22Rv1 (cell line): ENCODE results near the gene IGHMBP2.

ENCODE experiments used
- H3K27ac ChIP-seq: fragments of 450-650 bp; 2 replicates; pipeline ENCODE4 v1.5.1; 2017
- CTCF ChIP-seq: fragments of 450-650 bp; IDR thresholded peaks from 2 replicates; pipeline ENCODE4 v1.5.1; 2017; ENCODE audit warnings: mild to moderate bottlenecking
- ZFX ChIP-seq: fragments of 450-650 bp; IDR thresholded peaks from 2 replicates; pipeline ENCODE4 v1.6.1; 2017; ENCODE audit warnings: antibody characterized with exemption, borderline replicate concordance

Gene IGHMBP2

DNA sequence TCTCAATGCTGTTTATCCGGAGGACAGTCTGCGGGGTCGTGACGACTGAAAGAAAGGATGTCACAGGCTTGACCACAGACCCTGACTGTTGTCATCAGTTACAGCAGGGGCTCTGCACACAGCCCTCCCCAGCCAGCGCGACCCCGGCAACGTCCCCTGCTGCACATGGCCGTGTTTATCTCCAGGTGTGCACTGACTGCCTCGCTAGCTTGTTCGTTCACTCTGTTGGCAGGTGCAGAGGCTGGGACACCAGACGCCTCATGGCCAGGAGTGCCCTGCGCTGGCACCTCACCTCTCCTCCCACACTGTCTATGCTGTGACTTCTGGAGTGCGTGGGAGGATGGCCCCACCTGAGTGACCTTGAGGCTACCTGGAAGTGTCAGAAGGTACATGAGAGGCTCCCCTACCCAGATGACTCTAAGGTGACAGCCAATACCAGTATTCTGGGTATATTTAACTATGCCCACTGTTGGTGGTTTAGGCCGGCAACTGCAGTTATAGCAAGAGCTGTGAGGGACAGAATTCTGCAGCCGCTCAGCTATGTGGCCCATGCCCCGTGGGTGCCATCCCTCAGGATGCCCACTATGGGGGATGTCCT lies 12.2 kb upstream of the IGHMBP2 start:
- TF ChIP-seq CTCF (no peak), ZFX (no peak)
- no peak overlapping the region for H3K27ac ChIP-seq

GRCh38 chr11:68892576-68892975 lies 11.1 kb upstream of the IGHMBP2 start:
- TF ChIP-seq ZFX = no peak
- TF ChIP-seq CTCF = no peak
- H3K27ac ChIP-seq = no peak overlapping the region

- no peak overlapping the region for H3K27ac ChIP-seq
- no peak for TF ChIP-seq CTCF
Observed at GRCh38 chr11:68893282-68893681, 10.4 kb upstream of the IGHMBP2 start.

DNA sequence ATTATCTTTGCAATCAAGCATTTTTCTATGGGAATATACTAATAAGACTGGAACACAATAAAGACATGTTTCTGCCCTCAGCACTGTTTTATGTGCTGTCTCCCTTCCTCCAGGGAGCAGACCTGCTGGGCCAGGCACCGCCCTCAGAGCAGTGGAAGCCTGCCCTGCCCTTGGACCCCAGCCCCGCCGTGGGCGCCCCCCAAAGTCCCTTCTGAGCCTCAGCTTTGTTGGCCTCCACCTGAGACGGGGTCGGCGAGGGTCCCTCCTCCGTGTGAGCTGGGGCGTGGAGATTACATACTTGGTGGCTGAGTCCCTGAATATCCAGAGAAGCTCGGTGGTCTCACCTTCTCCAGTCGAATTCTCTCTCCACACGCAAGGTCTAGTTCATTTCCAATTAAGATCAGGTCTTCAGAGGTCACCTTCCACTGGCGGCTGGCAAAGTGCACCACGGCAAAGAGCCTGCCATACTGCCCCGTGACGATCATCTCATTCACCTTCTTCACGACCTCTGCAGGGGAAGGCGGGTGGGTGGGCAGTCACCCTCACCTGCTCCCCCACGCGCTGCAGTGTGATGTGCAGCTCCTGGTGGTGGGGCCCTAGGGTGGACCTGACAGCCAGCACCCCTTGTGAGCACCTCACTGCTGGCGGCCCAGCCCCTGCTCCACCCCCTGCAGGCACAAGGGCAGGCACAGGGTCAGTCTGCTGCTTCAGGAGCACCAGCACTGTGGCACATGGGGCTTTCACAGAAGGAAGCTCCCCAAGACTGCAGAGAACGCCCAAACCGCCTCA lies 7.3 kb upstream of the IGHMBP2 start:
- no peak for TF ChIP-seq ZFX
- no peak for TF ChIP-seq CTCF
- H3K27ac ChIP-seq = no peak overlapping the region

- TF ChIP-seq ZFX = no peak
- no peak for TF ChIP-seq CTCF
- H3K27ac ChIP-seq = no peak overlapping the region
Observed at GRCh38 chr11:68897441-68897840, 6.2 kb upstream of the IGHMBP2 start.

DNA sequence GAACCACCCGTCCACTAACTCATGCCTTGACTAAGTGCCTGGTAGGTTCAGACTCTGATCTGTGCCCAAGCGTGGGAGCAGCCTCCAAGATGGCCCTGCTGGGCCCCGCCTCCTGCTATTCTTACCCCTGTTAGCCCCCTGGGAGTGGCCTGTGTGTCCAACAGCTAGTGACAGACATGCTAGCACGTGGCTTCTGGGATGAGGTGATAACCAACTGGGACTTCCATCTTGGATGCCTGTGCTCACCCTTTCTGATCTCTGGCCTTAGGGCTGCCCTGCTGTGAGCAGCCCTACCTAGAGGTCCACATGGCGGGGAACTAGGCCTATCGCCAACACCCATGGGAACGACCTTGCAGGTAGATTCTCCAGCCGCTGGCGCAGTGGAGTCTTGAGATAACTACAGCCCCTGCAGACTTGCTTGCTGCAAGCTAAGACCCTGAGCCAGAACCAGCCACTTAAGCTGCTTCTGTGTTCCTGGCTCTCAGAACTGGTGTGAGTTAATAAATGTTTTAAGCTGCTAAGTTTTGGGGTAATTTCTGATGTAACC lies 2.8 kb upstream of the IGHMBP2 start:
- TF ChIP-seq CTCF (no peak), ZFX (no peak)

DNA sequence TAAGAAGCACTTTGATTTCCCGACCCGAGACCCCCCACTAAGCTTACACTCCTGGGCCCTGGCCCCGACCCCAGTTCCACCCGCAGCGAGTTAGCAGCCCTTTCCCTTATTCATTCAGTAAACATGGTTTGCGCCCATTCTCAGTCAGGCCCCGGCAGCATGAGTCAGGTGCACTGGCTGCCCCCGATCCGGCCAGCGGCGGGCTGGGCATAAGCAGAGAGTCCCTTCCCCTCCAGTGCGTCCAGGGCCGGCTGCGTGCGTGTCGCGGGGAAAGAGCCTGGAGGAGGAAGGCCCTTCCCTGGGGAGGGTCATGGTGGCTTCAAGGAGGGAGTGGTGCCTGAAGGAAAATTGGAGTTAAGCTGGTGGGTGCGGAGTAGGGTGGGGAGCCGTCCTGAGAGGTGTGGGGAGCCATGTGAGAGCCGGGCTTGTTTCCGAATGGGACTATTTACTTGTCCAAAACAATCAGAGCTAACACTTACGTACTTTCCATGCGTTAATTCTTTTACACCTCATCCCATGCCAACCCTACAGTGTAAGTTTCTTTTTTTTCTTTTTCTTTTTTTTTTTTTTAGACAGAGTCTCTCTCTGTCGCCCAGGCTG lies 657 bp downstream of the IGHMBP2 start:
- TF ChIP-seq ZFX = no peak
- TF ChIP-seq CTCF = no peak
- peak overlapping the region; percentile 78 for H3K27ac ChIP-seq

More for the DNA sequence above, 2.8 kb upstream of the IGHMBP2 start:
- H3K27ac ChIP-seq = no peak overlapping the region
